Fibroblast of pulmonary artery (primary cell): ENCODE results near the gene DPYD.

Experiments
- DNase-seq: peaks from one replicate; pipeline ENCODE4 v3.0.0-alpha.2; 2010; ENCODE audit warnings: low read depth
- H3K4me3 ChIP-seq: replicated peaks from 2 replicates; pipeline ENCODE4 v1.5.1; 2011; ENCODE audit warnings: low read depth, mild to moderate bottlenecking, control low read depth, low read length, moderate library complexity
- TF ChIP-seq, protein P1 (sequence below): IDR thresholded peaks from 2 replicates; pipeline ENCODE4 v1.5.1; 2011; ENCODE audit warnings: mild to moderate bottlenecking, control low read depth, low read length, inconsistent platforms; ENCODE audit errors: missing control alignments

DPYD gene

DNA sequence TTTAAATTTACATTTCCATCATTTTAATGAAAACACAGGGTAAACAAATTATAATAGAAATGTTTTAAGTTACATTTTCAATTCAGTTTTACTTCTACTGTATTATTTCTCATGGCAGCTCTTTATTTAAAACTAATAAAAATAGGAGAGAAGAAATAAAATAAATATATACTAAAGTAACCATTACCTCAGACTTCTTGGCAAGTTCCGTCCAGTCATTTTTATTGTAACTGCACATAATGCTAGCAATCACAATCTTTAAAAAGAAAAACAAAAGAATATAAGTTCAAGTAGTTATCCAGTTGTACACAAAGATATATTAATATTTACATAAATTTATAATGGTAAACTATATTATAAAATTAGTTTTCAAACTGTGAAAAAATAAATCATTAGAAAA is 538.6 kb downstream of the DPYD start:
- no peak overlapping the region for H3K4me3 ChIP-seq
- TF ChIP-seq, protein P1, sequence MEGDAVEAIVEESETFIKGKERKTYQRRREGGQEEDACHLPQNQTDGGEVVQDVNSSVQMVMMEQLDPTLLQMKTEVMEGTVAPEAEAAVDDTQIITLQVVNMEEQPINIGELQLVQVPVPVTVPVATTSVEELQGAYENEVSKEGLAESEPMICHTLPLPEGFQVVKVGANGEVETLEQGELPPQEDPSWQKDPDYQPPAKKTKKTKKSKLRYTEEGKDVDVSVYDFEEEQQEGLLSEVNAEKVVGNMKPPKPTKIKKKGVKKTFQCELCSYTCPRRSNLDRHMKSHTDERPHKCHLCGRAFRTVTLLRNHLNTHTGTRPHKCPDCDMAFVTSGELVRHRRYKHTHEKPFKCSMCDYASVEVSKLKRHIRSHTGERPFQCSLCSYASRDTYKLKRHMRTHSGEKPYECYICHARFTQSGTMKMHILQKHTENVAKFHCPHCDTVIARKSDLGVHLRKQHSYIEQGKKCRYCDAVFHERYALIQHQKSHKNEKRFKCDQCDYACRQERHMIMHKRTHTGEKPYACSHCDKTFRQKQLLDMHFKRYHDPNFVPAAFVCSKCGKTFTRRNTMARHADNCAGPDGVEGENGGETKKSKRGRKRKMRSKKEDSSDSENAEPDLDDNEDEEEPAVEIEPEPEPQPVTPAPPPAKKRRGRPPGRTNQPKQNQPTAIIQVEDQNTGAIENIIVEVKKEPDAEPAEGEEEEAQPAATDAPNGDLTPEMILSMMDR: no peak
- DNase-seq: no peak

DNA sequence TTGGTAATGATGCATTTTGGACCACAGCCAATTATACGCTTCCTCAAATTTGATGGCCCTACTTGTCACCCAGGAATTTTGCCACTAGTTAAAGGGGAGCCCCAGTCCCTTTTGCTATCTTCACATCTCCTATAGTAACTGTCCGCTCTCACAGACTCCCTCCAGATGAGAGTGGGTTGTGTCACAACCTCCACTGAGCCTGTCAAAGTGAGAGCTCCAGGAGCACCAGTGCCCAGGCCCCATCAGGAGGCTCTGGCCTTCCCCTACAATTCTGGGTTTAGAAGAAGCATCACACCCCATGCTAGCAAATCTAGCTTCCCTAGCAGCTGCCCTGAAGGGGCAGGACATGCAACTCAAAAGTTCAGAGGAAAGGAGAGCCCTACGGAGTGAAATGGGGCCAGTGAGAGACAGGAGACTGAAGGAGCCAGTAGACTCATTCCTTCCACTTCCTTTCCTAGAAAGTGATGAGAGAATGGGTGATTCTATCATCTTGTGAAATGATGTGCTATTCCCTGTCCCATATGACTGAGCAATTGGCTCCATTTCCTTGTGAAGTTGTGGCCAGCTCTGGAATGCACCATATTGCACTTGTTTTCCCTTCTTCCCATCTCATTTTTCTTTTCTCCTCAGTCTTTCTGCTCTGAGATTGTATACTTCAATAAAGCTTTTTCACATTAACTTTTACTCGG is 541.3 kb downstream of the DPYD start:
- DNase-seq: peak; percentile 65
- H3K4me3 ChIP-seq: no peak overlapping the region
- TF ChIP-seq, protein P1: no peak

DNA sequence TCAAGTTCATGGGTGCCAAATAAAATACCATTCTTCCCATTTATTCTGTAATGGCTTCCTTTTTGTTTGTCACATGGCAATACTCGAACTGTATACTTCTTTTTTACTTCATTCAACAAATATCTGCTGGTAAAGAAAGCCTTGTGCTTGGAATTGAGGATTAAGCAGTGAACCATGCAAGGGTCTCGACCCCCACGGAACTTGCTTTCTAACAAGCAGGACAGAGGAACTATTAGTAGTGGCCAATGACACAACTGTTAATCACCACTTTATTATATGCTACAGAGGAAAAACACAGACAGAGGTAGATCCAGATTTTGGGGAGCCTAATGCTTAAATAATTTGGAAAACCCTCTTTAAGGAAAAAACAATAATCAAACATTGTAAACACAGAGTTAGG is 542.2 kb downstream of the DPYD start:
- H3K4me3 ChIP-seq: no peak overlapping the region
- DNase-seq: no peak
- TF ChIP-seq, protein P1: no peak

DNA sequence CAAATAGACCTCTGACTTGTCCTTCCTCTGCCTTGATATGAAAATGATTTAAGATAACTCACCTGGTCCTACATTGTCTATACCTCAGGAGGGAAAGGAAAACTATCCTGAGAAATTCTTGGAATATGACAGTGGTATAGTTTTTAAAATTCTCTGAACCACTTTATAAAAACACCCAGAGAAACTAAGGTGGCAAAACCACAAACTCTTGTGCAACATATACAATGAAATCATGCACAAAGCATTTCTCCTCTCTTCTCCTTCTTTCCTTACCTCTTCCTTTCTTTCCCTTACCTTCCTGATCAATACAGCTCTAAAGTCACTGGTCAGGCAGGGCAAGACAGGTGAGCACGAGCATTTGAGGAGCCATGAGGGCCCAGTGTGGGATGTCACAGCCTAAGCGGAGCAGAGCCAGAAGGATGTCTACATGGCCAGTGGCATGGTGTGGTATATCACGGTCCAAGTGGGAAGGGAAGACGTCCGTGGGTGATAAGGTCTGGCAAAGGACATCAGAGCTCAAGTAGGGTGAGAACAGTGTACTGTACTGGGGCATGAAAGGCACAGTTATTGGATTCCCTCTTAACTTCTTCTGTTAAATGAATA is 543.3 kb downstream of the DPYD start:
- H3K4me3 ChIP-seq: no peak overlapping the region
- TF ChIP-seq, protein P1: no peak
- DNase-seq: no peak

DNA sequence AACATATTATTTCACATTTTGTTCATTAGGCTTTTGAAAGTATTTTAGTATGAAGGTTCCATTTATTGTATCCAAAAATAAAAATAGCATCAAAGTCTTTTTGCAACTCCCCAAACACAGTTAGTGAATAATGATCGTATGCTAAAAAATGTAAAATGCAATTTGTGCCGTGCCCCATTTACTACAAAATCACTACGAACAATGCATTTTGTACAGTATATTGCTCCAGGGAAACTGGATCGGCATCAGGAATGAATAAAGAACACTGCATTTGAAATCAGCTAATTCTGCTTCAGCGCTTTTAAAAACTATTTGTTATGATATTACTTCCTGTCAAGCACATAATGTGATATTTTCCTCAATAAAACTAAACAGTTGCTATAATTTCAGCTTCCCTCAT is 547.8 kb downstream of the DPYD start:
- TF ChIP-seq, protein P1: no peak
- no peak overlapping the region for H3K4me3 ChIP-seq
- no peak for DNase-seq

DNA sequence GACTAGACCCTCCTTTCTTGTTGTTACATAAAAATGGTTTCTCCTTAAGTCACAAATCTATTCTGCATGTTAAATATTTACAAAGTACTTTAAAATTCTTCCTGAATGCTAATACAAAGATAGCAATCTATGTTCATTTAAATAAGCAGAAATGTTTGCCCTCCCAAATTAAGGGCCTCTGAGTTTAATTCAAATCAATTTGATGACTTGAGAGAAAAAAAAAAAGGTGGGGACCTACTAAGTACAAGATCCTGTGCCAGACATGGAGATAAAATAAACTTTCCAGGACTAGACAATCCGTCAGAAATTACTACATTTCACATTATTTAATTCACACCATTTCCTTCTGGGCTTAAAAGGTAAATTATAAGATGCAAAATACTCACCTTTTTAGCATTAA is 548.3 kb downstream of the DPYD start:
- H3K4me3 ChIP-seq: no peak overlapping the region
- DNase-seq: no peak
- TF ChIP-seq, protein P1: no peak

DNA sequence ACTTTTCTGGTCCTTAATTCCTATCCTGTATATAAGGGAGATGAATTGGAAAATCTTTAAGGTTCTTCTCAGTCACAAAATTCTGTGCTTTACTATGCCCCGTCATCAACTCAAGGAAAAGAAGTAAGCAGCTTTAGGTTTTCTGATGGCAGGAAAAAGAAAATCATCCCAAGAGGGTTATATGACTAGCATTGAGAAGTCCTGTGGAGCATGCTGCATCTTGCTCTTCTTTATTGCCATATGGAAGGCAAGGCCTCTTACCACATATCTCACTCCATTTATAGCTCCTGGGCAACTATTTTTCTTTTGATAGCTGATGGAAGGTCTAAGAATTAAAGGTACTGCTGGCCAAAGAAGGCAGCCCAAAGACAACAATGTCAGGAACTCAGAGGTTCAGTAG is 552.5 kb downstream of the DPYD start:
- no peak for DNase-seq
- TF ChIP-seq, protein P1: no peak
- no peak overlapping the region for H3K4me3 ChIP-seq
